ENCODE data around the gene KIAA1210. TPM values are rescaled to one million over a fixed set of nuclear protein-coding genes. Genes with fewer than 3 reads are reported as not detected.
A peak's percentile ranks its signal among the peaks of the same experiment; 100 is the strongest.

The KIAA1210 gene
- 1 to 10 TPM in 3 of 5 donors, under 1 TPM in 2; 0.44 to 1.4 (median 1.2) TPM for polyA plus RNA-seq (ENCODE audit: insufficient read depth in 1 of 5, insufficient read length in 5 of 5, low replicate concordance in 1 of 5)
- long read RNA-seq, donor 1 = 0 reads
- long read RNA-seq, donor 2 = 0 reads
- long read RNA-seq, donor 3 = 0 reads
- long read RNA-seq, donor 4 = 0 reads
- long read RNA-seq, donor 5 = 0 reads
- long read RNA-seq, donor 6 = 0 reads
- long read RNA-seq, donor 7 = 0 reads
- long read RNA-seq, donor 8 = 0 reads

DNA sequence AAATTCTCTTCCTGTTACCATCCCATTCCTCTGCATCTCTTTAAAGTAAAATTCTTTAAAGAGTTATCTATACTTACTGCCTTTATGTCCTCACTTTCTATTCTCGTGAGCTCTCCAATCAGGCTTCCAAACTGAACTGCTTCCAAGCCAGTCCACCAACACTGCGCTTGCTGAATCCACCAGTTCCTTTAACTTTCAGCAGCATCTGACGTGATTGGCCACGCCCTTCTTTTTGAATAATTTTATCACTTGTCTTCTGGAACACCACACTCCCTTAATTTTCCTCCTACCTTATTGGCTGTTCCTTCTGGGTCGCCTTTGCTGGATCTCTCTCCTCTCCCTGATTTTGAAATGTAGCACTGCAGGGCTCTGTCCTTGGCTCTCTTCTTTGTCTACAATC is at the start of gene KIAA1210:
KIAA1210 (minus strand) TSS at position 163 of the 400 bp plus-strand sequence. CDS start 4,170 bp downstream, outside the sequence.
- no peak for DNase-seq

DNA sequence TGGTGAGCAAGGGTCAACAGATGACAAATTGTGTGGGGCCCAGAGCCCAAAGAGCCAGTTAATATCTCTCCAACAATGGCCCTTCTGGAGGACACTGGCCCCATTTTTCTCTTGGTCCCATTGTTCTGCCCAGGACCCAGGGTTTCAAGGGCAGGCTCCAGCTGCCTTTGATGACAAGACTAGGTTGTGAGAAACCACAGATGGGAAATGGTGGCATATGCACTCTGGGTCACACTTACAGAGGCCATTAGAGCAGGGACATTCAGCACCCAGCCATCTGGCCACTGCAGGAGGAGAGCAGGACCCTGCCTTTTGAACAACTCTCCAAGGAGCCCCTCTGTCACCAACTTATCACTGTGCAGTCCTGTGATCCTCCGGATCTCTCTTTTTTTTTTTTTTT is 49.7 kb upstream of the KIAA1210 start:
- no peak for DNase-seq

- no peak for DNase-seq
Observed at GRCh38 chrX:119174900-119175299, 47.3 kb upstream of the KIAA1210 start.

DNA sequence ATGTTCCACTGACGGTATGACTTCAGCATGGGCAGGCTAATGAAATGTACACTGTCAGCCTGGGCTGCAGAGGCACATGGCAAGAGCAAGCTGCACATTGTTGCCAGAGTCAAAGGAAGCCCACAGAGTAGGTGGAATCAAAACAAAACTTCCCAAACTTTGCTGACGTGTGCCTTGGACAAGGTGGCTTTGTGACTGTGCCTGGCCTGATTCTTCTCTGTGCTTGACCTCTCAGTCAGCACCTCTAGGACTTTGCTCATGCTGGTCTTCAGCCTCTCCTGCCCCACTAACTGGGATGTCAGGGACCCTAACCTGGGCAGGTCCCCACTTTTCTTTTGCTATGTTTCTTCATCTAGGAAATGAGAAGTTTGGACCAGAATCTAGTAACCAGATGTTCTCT is 40.5 kb upstream of the KIAA1210 start:
- DNase-seq = no peak

- DNase-seq = no peak
Observed at GRCh38 chrX:119158226-119158625, 30.6 kb upstream of the KIAA1210 start.

DNA sequence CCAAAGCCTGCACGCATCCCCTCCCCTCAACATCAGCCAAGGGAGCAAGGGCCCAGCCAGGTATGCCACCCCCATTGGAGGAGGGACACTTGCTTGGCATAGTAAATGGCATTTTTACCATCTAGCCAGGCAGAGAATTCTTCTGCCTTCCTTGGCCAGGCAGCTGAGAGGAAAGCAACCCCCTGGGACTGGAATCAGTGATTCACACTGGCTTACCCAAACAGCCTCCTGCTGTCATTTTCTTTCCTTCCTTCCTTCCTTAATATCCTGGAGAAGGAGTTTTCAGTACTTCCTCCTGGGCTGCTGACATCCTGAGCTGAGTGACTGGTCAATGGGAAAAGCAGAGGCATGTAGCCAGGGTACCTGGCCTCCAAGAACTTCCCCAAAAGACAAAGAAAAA is 28.6 kb upstream of the KIAA1210 start:
- no peak for DNase-seq

DNA sequence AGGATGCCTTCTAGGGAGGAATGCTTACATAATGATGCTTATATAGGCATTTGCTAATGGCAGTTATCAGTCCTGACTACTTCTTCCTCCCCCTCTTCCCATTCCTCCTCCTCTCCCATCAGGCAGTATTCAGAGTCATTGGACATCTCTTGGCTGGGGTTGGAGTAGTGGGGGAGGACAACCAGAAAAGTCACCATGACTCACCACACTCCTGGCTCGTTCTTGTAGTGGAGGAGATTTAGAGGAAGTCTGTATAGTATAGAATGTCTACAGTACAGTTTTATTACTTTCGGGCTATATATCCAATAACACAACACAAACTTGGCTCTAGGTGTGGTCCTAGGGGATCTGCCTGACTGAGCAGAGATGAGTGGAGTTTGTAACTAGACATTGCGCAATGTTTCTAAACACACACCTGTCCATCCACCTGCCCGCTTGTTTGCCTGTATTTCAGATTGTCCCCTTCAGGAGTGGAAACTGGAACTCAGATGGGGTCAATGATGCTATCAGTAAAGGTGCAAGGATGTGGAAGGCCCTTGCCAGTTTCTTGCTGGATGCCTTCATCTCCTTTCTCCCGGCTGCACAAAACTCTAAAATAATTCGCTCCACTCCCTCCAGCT is 27.9 kb upstream of the KIAA1210 start:
- DNase-seq = no peak

DNA sequence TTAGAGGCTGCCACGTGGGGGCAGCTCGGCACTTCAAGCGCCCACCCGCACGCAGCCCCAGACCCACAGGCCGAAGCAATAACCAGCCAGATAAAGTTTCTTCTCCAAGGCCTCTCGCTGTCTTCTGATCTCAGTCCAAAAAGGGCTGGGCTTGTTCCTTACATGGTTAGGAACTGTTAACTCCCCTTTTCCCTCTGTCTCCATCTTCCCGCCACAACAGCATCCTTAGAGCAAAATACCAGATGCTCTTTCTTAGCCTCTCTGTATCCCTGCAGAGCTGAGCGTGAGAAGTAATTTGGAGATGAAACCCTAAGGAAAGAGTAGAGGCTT is 23.4 kb upstream of the KIAA1210 start:
- DNase-seq = no peak

GRCh38 chrX:119150163-119151050 is 22.8 kb upstream of the KIAA1210 start:
- DNase-seq = no peak

GRCh38 chrX:119147486-119147885 is 19.9 kb upstream of the KIAA1210 start:
- DNase-seq = no peak

GRCh38 chrX:119145241-119145653 is 17.6 kb upstream of the KIAA1210 start:
- no peak for DNase-seq

- no peak for DNase-seq
Observed at GRCh38 chrX:119134466-119134865, 6.9 kb upstream of the KIAA1210 start.

DNA sequence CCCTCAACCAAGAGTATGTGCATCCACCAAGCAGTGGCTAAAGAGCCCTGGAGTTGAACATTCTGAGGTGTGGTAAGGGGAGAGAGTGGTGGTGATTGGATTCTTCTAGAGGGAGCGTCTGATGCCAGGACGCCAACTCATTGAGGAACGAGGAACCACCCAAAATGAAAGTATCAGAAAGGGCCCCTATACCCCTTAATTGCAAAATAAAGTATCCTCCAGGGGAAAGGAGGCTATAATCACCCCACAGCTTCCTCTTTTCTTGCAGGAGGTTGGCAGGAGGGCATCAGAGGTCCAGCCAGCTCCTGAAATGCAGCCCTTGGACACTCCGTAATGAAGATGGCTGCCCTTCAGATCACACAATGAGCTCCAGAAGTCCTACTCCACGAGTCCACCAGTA is 5.3 kb upstream of the KIAA1210 start:
- DNase-seq = no peak

GRCh38 chrX:119132316-119132715 is 4.7 kb upstream of the KIAA1210 start:
- no peak for DNase-seq

DNA sequence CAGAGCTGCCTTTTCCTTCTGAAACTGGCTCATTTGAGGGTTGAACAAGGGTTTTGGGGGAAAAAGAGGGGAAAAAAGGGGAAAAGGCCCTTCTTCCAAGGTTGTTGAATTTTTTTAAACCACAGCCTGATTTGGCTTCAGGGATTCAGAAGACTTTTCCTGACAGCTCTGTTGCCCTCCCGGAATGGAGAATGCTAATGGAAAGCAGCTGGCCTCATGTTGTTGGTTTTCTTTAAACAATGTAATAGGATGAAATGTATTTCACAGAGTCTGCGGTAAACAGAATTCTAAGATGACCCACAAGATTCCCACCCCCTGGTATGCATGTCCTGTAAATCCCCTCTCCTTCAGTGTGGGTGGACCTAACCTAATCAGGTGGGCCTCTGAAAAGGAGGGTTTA is 3.3 kb upstream of the KIAA1210 start:
- no peak for DNase-seq

GRCh38 chrX:119121341-119121740 is 6.3 kb downstream of the KIAA1210 start:
- peak; percentile 69 to 75 for DNase-seq

DNA sequence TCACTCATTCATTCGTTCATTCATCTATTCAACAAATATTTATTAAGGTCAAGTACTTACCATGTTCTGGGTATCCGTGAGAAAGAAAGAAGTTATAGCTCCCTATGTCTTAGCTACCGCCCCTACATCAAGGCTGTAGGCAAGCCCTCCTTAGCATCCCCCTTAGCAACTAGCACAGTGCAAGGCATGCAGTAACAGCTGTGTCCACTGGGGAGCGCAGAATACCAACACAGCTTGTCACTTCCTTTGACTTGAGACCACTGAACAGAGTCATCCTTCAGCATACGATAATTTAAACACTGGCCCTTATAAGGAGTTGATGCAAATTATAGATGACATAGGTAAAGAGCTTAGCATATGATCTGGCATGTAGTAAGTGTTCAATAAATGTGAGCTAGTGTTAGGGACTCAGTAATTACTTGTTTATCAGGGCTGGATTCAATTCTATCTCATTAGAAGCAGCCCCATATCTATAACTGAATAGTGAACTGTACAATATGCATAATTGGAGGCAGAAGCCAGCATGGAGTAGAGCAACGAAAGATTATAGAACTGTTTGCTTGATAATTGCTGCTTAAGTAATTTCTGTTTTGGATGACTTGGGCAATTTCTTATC is 8.7 kb downstream of the KIAA1210 start:
- peak in 1 of 2 donors; percentile 35 for DNase-seq

DNA sequence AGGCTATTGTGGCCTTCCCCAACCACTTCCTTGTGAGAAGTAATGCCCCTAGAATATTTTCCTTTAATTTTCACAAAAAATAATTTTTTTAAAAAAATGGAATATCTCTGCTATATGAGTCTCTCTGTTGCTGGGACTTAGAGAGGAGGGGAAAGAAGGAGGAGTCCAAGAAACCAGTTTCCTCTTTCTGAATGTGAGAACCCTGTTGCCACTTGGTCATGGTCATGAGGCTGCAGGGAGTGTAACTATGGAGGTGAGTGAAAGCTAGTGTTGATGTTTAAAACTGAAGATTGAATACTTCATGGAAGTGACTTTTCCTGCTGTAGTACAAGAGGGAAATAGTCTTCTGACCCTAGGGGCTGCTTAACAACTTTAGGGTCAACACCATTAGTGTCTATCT is 20.4 kb downstream of the KIAA1210 start:
- no peak for DNase-seq

- no peak for DNase-seq
Observed at GRCh38 chrX:119105826-119106225, 21.8 kb downstream of the KIAA1210 start.

DNA sequence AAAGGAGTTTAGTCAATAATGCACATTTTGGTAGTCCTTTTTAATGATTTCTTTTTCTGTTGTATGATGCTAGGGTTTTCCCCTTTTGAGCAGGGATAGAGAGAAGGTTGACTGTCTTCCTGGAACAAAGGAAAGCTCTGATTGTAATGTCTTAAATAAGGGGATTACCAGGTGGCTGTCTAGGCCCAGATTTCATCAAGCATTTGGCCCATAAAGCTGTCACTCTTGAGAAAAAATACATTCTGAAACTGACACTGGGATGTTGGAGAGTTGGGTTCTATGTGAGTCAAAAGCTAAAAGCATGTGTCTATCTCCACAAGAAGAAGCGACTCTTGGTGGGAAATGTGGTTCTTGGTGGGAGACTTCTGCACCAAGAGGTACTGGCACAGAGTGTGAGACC is 26.4 kb downstream of the KIAA1210 start:
- DNase-seq = no peak

DNA sequence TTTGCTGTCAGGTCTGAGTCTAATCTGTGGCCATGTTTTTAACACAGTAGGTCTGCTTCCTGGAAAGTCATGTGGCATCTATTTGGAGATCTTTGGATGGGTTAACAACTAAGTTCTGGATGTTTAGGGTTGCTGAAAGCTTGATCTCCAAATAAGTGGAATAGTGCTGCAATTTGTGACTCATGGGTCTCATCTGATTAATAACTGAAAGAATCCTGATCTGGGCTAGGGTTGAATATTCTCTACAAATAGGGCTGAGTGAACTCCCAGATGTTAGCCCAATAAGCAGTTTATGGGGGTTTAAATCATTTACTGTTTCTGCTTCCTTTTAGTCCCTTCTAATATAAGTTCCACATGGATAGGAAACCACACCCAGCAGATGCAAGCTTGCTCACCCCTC is 31.7 kb downstream of the KIAA1210 start:
- DNase-seq = no peak

- DNase-seq = no peak
Observed at GRCh38 chrX:119094819-119095218, 32.8 kb downstream of the KIAA1210 start.

Measured in right lung (tissue), 10 donors.